ENCODE results near the gene SCO2. TPM values are rescaled to one million over a fixed set of nuclear protein-coding genes. Genes with fewer than 3 reads are reported as not detected.

SCO2 gene
- total RNA-seq, 2 donors from 2014 or later, result 0.94 TPM; not detected in 1

DNA sequence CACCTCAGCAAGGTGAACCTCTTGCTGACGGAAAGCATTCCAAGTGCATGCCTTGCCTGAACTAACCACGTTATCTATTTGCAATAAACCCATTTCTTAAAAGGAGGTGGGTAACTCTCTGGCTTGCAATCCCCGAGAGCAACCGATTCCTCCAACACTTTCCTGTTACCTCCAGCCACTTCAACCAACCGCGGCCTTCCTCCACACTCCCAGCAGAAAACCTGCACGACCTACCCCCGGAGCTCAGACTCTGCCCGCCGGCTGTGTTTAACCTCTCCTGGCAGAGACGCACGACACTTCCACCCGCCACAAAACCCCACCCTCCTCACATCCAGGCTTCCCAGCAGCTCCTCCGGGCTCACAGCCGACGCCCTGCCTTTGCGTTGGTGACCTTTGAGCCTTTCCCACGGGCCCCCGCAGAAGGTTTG is 708 bp downstream of the SCO2 start:
- Histone ChIP-seq H3K27me3 (no peaks in the 10 kb centered on the region), H3K36me3 (peaks cover 40% of the 10 kb centered on the region)
- no peak for TF ChIP-seq CTCF (IDR thresholded peaks at IDR 0.05)

GRCh38 chr22:50523806-50524675 is 1.4 kb downstream of the SCO2 start:
- DNase-seq (ENCODE audit: low spot score), result no peak
- no peak for TF ChIP-seq CTCF (IDR thresholded peaks at IDR 0.05)
- Histone ChIP-seq H3K4me3 (peak overlapping the region; percentile 64 to 85), H3K27me3 (no peaks in the 10 kb centered on the region), H3K27ac (no peak overlapping the region), H3K4me1 (peaks cover 0 to 31% of the 10 kb centered on the region in 2 donors), H3K36me3 (peaks cover 46% of the 10 kb centered on the region), H3K9me3 (no peaks in the 10 kb centered on the region)

More for the DNA sequence above, 708 bp downstream of the SCO2 start:
- DNase-seq (ENCODE audit: low spot score), result no peak
- Histone ChIP-seq H3K9me3 (no peaks in the 10 kb centered on the region), H3K4me3 (peak overlapping the region; percentile 64 to 85), H3K4me1 (peaks cover 0 to 38% of the 10 kb centered on the region in 2 donors), H3K27ac (peak overlapping the region; percentile 86 to 89)

DNA sequence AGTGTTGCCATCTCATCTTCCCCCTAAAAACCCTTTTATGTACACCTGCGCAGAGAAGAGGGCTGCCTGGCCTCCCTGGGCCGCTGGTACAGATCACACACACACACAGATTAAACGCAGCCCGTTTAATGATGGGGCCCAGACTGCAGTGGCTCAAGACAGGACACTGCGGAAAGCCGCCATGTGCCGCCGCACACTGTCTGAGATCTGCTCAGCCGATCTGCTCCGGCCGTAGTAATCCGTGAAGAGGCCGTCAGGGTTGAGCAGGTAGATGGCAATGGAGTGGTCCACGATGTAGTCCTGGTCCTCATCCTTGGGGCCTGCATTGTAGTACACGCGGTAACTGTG is 2.0 kb downstream of the SCO2 start:
- peaks cover 52% of the 10 kb centered on the region for H3K36me3 ChIP-seq
- DNase-seq (ENCODE audit: low spot score), result no peak
- no peak for TF ChIP-seq CTCF (IDR thresholded peaks at IDR 0.05)
- H3K27ac ChIP-seq, result no peak overlapping the region
- peaks cover 0 to 28% of the 10 kb centered on the region in 2 donors for H3K4me1 ChIP-seq
- H3K27me3 ChIP-seq, result no peaks in the 10 kb centered on the region
- no peak overlapping the region for H3K4me3 ChIP-seq
- H3K9me3 ChIP-seq, result no peaks in the 10 kb centered on the region

DNA sequence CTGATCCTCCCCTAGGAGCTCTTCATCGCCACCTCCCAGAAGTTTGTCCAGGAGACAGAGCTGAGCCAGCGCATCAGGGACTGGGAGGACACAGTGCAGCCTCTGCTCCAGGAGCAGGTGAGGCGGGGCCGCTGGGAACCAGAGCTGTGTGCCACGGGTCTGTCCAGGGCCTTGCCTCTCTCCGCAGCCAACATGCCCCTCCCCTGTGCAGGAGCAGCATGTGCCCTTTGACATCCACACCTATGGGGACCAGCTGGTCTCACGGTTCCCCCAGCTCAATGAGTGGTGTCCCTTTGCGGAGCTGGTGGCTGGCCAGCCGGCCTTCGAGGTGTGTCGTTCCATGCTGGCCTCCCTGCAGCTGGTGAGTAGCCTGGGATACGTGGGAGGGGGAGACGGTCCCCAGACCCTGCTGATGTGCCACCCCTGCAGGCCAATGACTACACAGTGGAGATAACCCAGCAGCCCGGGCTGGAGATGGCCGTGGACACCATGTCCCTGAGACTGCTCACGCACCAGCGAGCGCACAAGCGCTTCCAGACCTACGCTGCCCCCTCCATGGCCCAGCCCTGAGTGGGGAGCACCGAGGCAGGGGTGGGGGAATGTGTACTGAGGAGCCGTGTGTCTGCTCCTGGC is 2.5 kb downstream of the SCO2 start:
- H3K27ac ChIP-seq, result no peak overlapping the region
- H3K4me3 ChIP-seq, result no peak overlapping the region
- no peaks in the 10 kb centered on the region for H3K27me3 ChIP-seq
- H3K36me3 ChIP-seq, result peaks cover 57% of the 10 kb centered on the region
- H3K9me3 ChIP-seq, result no peaks in the 10 kb centered on the region
- peaks cover 0 to 28% of the 10 kb centered on the region in 2 donors for H3K4me1 ChIP-seq
- TF ChIP-seq CTCF (IDR thresholded peaks at IDR 0.05), result no peak
- DNase-seq (ENCODE audit: low spot score), result no peak

GRCh38 chr22:50522208-50522805 is 3.1 kb downstream of the SCO2 start:
- Histone ChIP-seq H3K4me3 (no peak overlapping the region), H3K9me3 (no peaks in the 10 kb centered on the region), H3K27me3 (no peaks in the 10 kb centered on the region), H3K4me1 (peaks cover 0 to 26% of the 10 kb centered on the region in 2 donors), H3K27ac (no peak overlapping the region), H3K36me3 (peaks cover 64% of the 10 kb centered on the region)
- DNase-seq (ENCODE audit: low spot score), result no peak
- no peak for TF ChIP-seq CTCF (IDR thresholded peaks at IDR 0.05)
